Small intestine (tissue), 7 donors: ENCODE measurements around the gene CHST13. TPM values are rescaled to one million over a fixed set of nuclear protein-coding genes. Genes with fewer than 3 reads are reported as not detected.

Experiments
- DNase-seq, 2 donors: peaks; one replicate each; pipeline versions ENCODE4 v3.0.0 to v3.0.0-alpha.2; 2013
- FAIRE-seq: peaks from 2 replicates; lab custom pipeline; 2012; peaks lifted over from hg19 to GRCh38; lab: Jason Lieb, UNC
- H3K27ac ChIP-seq, 3 donors: one replicate each; pipeline ENCODE4 v1.5.1; 2013; ENCODE audit warnings: low read length in 2 of 3, mild to moderate bottlenecking in 2 of 3, control low read depth in 1 of 3, inconsistent platforms in 1 of 3, low read depth in 1 of 3, moderate library complexity in 1 of 3
- H3K27me3 ChIP-seq, 3 donors: one replicate each; pipeline ENCODE4 v1.6.1; 2013; ENCODE audit warnings: low read length in 3 of 3, inconsistent platforms in 1 of 3; ENCODE audit not compliant: control insufficient read depth in 3 of 3, insufficient read depth in 3 of 3
- H3K36me3 ChIP-seq, 3 donors: one replicate each; pipeline ENCODE4 v1.6.1; 2013; ENCODE audit warnings: low read length in 3 of 3, inconsistent platforms in 1 of 3, low read depth in 1 of 3, mild to moderate bottlenecking in 1 of 3, moderate library complexity in 1 of 3; ENCODE audit not compliant: control insufficient read depth in 3 of 3, insufficient read depth in 2 of 3
- H3K4me1 ChIP-seq, 3 donors: one replicate each; pipeline ENCODE4 v1.6.1; 2013; ENCODE audit warnings: low read length in 2 of 3, inconsistent platforms in 1 of 3, low read depth in 1 of 3, mild to moderate bottlenecking in 1 of 3, moderate library complexity in 1 of 3; ENCODE audit not compliant: control insufficient read depth in 3 of 3, insufficient read depth in 2 of 3
- H3K4me3 ChIP-seq, 3 donors: one replicate each; pipeline ENCODE4 v1.5.1; 2013; ENCODE audit warnings: low read length in 3 of 3, control low read depth in 1 of 3, inconsistent platforms in 1 of 3, low read depth in 1 of 3, mild to moderate bottlenecking in 1 of 3, moderate library complexity in 1 of 3
- H3K9me3 ChIP-seq, 2 donors: one replicate each; pipeline ENCODE4 v1.6.1; 2013; ENCODE audit warnings: low read depth in 1 of 2, low read length in 1 of 2; ENCODE audit not compliant: control insufficient read depth in 2 of 2, insufficient read depth in 1 of 2
- WGBS, 3 donors: extraction: QIAGEN DNeasy Blood & Tissue Kit; methylation state at CpG; one replicate each; pipeline ENCODE4 v1.1.7; 2013; 5-methylcytosine and 5-hydroxymethylcytosine counted together
- polyA plus RNA-seq, 4 donors: library from polyadenylated mRNA; stranded (reverse) in 3 of 4; unstranded in 1 of 4; fragments of 200-250 nt in 3 of 4; fragments of 120-200 nt in 1 of 4; gene quantifications; one replicate each; pipeline versions ENCODE4 v1.2.1 to v1.2.3, GENCODE V29; 2013
- donor health status: healthy with polysubstance abuse.
- donor health status: control.
- donor health status: control.
- donor health status: Bipolar disorder and iron deficiency.
- donor health status: healthy.

Gene CHST13
- polyA plus RNA-seq, 4 donors: 0.21 to 95.9 (median 1.4) TPM

DNA sequence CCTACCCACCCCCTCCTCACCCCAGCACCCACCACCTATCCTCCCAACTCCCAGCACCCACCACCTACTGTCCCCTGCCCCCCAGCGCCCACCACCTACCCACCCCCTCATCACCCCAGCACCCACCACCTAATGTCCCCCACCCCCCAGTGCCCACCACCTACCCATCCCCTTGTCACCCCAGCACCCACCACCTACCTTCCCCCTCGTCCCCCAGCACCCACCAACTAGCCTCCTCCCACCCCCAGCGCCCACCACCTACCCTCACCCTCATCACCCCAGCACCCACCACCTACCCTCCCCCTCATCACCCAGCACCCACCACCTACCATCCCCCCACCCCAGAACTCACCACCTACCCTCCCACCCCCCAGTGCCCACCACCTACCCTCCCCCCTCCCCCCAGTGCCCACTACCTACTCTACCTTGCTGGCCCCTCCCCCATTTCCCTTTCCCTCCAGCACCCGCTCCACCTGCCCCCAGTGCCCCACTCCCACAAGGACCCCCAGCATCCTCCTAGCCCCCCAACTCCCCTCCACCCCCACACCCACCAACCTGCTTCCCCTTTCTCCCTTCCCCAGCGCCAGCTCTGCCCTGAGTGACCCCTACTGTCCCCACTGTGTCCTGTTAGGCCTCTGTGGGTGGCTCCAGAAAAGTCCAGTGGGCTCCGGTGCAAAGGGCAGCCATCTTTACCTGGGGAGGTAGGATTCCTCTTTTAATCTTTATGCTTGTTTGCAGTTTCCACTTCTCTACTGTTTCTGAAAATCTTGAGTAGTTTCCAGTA, 7.6 kb upstream of the CHST13 start:
- H3K9me3 ChIP-seq: no peaks in the 10 kb centered on the region
- peaks cover 0 to 4% (median 0%) of the 10 kb centered on the region in 3 donors for H3K36me3 ChIP-seq
- WGBS, 3 donors: 72 to 86% (median 83%) methylated on average over 4 to 6 of the region's 6 CpGs
- H3K27me3 ChIP-seq: no peaks in the 10 kb centered on the region
- H3K27ac ChIP-seq: no peak overlapping the region
- peaks cover 0 to 5% (median 0%) of the 10 kb centered on the region in 3 donors for H3K4me1 ChIP-seq
- H3K4me3 ChIP-seq: no peak overlapping the region
- FAIRE-seq: no peak
- no peak for DNase-seq

DNA sequence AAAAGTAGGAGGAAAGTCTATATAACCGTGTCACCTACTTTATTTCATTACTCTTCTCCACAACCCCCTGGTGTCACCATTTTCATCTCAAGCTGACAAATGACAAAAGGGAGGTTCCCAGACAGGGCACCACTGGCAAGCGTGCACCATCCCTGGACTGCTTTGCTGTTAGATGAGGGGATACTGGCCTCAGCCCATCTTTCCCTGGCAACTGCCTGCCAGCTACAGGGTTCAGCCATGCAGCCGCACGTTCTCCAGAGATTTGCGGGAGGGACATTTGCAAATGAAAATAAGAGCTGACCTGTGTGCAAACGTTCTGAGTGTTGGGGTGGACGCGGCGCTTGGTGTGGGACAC, 7.0 kb upstream of the CHST13 start:
- DNase-seq (no peak), FAIRE-seq (no peak)
- WGBS, 3 donors: 85 to 89% (median 86%) methylated on average over 9 of the region's 9 CpGs
- peaks cover 0 to 4% (median 0%) of the 10 kb centered on the region in 3 donors for H3K36me3 ChIP-seq
- peaks cover 0 to 5% (median 0%) of the 10 kb centered on the region in 3 donors for H3K4me1 ChIP-seq
- H3K9me3 ChIP-seq: no peaks in the 10 kb centered on the region
- no peak overlapping the region for H3K4me3 ChIP-seq
- no peak overlapping the region for H3K27ac ChIP-seq
- H3K27me3 ChIP-seq: no peaks in the 10 kb centered on the region

DNA sequence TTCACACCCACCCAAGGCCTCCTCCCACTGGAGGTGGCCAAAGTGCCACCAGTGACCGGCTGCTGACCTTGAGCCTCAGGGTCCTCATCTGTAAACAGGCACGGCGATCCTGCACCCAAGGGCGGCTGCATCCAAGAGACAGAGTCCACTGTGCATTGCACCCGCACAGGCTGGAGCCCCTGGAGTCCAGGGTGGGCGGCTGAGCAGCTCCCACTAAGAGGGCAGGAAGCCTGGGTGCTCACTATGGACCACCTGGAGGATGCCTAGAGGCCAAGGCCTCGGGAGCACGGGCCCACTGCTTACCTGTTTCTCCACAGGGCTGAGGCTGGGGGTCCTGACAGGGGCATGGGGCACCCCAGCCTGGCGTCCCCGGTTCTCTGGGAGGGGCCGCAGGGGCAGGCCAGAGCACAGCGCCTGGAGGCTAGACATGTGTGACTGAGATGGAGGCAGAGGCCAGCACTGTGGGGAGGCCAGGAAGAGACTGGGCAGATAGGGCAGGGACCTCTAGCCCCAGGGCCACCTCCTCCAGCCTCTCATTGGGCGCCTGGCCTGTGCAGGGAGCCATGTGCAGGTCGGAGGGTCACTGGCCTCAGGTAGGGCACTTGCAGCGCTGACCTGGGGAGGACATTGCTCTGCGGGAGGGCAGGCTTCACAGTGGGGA, 6.5 kb upstream of the CHST13 start, which contains the start of gene UROC1:
Gene UROC1, minus strand, starts transcription at position 483 of the 661 bp plus-strand sequence. Its CDS starts 54 bp downstream, at position 429.
- Histone ChIP-seq H3K9me3 (no peaks in the 10 kb centered on the region), H3K27ac (no peak within 1 kb of the TSS), H3K27me3 (no peaks in the 10 kb centered on the region), H3K36me3 (peaks cover 0 to 4% (median 0%) of the 10 kb centered on the region in 3 donors), H3K4me3 (no peak within 1 kb of the TSS), H3K4me1 (peaks cover 0 to 7% (median 0%) of the 10 kb centered on the region in 3 donors)
- WGBS, 3 donors: 80 to 87% (median 82%) methylated on average over 14 to 16 of the region's 16 CpGs
- no peak for FAIRE-seq
- no peak for DNase-seq

DNA sequence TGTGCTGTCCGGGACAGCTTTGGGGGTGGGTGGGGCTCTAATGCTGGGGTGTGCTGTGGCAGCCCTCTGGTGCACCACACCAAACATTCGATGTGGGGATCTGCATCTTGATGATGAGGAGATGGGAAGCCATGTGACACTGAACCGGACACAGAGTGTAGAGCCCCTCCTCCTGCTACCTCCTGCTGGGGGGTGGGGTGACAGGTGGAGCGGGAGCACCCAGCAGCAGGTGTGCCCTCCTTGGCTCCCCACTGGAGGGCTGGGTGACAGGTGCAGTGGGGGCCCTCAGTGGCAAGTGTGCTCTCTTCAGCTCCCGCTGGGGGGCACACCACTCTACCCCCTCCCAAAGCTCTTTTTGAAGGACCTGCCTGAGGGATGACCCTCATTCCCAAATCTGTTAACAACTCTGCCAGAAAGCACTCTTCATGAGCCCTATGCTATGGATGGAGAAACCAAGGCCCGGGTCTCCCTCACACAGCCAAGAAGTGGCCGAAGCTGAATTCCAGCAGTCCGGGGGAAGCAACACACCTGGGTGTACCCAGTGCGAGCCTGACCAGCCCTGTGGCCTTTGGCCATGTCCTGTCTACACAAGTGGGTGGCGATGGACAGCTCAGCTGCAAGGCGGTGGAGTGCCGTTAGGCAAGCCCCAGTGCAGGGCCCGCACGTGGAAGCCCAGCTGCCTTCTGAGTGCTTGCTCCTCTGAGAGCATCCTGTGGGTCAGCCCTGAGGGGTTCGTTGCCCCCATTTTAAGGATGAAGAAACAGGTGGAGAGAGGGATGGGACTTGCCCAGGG, 5.8 kb upstream of the CHST13 start:
- Histone ChIP-seq H3K27ac (no peak overlapping the region), H3K4me1 (peaks cover 0 to 13% (median 0%) of the 10 kb centered on the region in 3 donors), H3K9me3 (no peaks in the 10 kb centered on the region), H3K36me3 (peaks cover 0 to 4% (median 0%) of the 10 kb centered on the region in 3 donors), H3K4me3 (no peak overlapping the region), H3K27me3 (no peaks in the 10 kb centered on the region)
- FAIRE-seq (no peak), DNase-seq (no peak)
- WGBS, 3 donors: 75 to 79% (median 78%) methylated on average over 14 to 15 of the region's 15 CpGs

DNA sequence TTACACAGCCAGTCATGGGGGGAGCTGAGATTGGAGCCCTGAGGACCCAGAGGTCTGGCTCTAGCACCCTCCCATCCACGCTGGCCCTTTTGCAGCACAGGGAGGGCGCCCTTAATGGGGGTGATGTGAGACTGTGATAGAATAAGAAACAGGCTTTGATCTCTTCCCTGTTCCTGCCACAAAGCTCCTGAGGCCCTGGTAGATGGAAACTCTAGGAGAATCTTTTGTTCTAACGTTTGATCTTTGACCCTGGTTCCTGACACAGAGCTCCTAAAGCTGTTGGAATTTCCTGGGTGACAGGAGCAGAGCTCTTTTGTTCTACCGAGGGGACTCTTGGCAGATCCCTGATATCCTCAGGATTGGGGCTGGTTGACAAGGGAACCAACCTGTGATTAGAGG, 5.2 kb upstream of the CHST13 start:
- Histone ChIP-seq H3K4me1 (peaks cover 0 to 19% (median 0%) of the 10 kb centered on the region in 3 donors), H3K36me3 (peaks cover 0 to 4% (median 0%) of the 10 kb centered on the region in 3 donors), H3K27ac (no peak overlapping the region), H3K27me3 (peaks cover 0 to 3% (median 0%) of the 10 kb centered on the region in 3 donors), H3K4me3 (no peak overlapping the region), H3K9me3 (no peaks in the 10 kb centered on the region)
- WGBS, 3 donors: 20 to 46% (median 26%) methylated on average over 4 of the region's 4 CpGs
- FAIRE-seq (no peak), DNase-seq (no peak)

DNA sequence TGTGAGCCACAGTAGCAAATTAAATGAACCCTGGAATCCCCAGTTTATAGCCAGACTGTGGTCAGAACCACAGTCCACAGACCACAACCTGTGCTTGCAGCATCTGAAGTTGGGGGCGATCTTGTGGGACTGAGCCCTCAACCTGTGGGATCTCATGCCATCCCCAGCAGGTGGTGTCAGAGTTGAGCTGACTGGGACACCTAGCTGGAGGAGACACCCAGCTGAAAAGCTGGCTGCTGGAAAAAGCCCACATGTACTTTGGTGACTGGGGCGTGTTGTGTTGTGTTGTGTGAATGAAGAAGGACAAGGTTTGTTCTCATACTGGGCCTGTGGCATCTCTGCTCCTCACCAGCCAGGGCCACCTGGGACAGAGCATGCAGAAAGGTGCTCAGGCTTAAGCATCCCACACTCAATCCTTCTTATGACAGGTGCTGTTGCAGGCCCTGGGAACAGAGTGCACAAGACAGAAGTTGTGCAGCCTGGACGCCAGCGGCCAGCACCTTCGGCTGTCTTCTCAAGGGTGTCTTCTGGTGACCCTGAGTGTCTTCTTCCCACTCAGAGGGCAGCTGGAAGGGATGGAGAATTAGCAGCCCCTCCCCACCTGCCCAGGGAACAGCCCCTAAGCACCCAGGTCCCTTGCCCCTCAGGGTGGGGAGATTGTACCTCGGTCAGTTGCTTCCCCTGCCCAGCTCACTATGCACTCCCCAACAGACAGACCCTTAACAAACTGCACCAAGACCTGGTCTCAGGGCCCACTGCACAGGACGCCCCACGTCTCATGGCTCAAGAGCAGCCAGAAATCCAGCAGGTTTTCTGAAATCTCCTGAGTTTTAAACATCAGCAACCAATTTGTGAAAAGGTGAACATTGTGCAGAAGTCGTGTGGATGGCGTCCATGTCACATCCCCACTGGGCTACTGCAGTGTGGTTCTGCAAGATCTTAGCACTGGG, 4.2 kb upstream of the CHST13 start:
- Histone ChIP-seq H3K4me3 (no peak overlapping the region), H3K27ac (no peak overlapping the region), H3K4me1 (peaks cover 0 to 19% (median 0%) of the 10 kb centered on the region in 3 donors), H3K9me3 (no peaks in the 10 kb centered on the region), H3K27me3 (peaks cover 0 to 6% (median 4%) of the 10 kb centered on the region in 3 donors), H3K36me3 (peaks cover 0 to 4% (median 0%) of the 10 kb centered on the region in 3 donors)
- WGBS, 3 donors: 80 to 88% (median 85%) methylated on average over 10 of the region's 10 CpGs
- FAIRE-seq (no peak), DNase-seq (no peak)

DNA sequence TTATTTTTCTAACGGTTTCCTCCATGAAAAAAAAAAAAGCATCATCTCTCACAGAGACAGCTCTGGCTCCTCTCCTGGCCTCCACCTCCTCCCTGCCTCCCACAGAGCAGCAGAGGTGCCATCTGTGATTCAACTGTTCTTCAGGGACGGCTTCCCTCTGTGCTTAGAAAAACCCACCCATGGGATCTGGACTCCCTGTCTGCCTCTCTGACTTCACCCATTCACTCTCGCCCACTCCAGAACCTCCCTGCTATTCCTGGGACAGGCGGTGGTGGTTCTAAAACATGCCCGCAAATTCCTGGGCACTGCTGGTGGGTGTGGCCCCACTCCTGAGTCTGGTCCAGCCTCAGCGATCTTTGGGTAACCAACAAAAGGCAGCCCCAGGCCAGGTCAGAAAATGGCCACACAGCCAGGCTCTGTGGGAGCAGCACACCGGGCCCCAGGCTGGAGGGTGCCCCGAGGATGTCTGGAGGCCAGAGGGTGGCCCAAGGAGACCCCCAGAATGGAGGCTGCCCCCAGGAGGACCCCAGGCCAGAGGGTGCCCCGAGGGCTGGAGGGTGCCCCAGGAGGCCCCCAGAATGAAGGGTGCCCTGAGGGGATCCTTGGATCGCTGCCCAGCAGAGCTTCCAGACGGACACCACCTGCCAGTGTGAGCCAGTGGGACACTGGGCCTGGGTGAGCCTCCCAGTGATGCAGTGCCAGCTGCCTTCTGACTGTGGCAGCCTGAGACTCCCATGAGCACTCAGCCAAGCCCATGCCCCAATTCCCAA, 2.6 kb upstream of the CHST13 start:
- DNase-seq (no peak), FAIRE-seq (no peak)
- H3K4me1 ChIP-seq: peaks cover 0 to 30% (median 0%) of the 10 kb centered on the region in 3 donors
- no peak overlapping the region for H3K4me3 ChIP-seq
- 75 to 78% (median 76%) methylated on average over 11 of the region's 11 CpGs for WGBS, 3 donors
- peaks cover 0 to 6% (median 4%) of the 10 kb centered on the region in 3 donors for H3K27me3 ChIP-seq
- peaks cover 0 to 12% (median 0%) of the 10 kb centered on the region in 3 donors for H3K36me3 ChIP-seq
- no peaks in the 10 kb centered on the region for H3K9me3 ChIP-seq
- no peak overlapping the region for H3K27ac ChIP-seq
